Measurements from ENCODE around the gene ZNF318.
"Not testable (repeated sequence)": the region's sequence is repeated elsewhere in the genome, so short reads cannot be mapped to it uniquely, and the experiment has no call there.

Gene ZNF318, protein sequence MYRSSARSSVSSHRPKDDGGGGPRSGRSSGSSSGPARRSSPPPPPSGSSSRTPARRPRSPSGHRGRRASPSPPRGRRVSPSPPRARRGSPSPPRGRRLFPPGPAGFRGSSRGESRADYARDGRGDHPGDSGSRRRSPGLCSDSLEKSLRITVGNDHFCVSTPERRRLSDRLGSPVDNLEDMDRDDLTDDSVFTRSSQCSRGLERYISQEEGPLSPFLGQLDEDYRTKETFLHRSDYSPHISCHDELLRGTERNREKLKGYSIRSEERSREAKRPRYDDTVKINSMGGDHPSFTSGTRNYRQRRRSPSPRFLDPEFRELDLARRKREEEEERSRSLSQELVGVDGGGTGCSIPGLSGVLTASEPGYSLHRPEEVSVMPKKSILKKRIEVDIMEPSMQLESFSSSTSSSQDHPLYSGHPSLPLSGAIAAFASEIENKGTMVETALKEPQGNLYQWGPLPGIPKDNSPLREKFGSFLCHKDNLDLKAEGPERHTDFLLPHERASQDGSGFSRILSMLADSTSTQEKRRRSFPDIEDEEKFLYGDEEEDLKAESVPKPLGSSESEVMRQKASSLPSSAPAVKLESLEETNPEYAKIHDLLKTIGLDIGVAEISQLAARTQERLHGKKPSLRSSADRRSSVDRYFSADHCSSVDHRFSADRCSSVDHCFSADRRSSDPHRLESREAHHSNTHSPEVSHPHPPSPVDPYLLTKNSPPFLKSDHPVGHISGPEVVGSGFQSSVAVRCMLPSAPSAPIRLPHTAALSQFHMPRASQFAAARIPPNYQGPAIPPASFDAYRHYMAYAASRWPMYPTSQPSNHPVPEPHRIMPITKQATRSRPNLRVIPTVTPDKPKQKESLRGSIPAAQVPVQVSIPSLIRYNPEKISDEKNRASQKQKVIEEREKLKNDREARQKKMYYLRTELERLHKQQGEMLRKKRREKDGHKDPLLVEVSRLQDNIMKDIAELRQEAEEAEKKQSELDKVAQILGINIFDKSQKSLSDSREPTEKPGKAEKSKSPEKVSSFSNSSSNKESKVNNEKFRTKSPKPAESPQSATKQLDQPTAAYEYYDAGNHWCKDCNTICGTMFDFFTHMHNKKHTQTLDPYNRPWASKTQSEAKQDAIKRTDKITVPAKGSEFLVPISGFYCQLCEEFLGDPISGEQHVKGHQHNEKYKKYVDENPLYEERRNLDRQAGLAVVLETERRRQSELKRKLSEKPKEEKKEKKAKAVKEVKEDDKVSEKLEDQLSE (N-terminal part only)

DNA sequence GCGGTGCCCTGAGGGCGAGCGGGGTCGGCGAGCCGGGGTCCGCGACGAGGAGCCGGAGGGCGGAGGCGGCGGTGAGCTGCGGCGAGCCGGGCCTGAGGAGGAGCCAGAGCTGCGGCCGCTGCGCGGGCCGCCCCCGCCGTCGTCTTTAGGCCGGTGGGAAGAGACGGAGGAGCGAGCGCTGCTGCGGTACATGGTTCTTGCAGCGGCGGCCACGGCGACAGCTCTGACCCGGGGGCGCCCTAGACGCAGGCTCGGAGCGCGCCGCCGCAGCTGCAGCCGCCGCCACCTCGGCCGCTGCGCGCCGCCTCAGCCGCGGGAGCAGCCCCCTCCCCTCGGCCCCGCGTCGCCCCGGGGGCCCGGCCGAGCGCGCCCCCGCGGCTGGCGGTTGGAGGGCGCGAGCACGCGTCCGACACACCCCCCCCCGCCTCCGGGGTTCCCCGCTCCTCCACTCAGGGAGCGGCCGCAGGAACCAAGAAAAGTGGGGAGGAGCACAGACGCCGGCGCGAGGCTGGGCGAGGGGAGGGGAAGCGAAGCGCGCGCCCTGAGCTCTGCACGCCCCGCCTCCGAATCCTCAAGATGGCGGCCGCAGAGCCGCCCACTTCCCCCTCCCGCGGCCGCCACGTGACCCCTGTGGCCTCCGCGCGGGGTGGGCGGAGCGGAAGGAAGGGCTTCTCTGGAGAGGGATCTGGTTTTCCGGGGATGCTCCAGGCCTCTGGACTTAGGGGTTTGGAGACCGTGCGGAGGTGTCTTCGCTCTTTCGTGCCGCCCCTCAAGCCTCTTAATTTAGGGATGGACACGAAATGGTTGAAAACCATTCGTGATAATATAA is at the start of gene ZNF318:
Gene ZNF318, minus strand, starts transcription at position 474 of the 829 bp plus-strand sequence. Its CDS starts 282 bp downstream, at position 192.
- peak; percentile 99 for DNase-seq

DNA sequence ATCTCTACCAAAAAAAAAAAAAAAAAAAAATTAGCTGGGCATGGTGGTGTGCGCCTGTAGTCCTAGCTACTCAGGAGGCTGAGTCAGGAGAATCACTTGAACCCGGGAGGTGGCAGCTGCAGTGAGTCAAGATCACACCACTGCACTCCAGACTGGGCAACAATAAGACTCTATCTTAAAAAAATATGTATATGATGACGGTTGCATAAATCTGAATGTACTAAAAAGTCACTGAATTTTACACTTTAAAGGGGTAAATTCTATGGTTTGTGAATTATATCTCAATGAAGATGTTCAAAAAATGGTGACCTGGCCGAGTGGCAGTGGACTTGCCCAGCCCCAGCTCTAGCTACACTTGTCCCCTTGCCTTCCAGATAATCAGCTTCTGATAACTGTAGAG is 47.5 kb upstream of the ZNF318 start:
- DNase-seq, result no peak

DNA sequence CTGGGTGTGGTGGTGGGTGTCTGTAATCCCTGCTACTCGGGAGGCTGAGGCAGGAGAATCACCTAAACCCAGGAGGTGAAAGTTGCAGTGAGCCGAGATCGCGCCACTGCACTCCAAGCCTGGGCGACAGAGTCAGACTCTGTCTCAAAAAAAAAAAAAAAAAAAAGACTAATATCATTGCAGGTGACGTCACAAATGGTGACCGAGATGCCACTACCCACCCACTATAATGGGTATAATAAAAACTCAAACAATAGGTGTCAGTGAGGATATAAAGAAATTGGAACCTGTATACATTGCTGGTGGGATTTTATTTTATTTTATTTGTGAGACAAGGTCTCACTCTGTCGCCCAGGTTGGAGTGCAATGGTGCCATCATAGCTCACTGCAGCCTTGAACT is 45.8 kb upstream of the ZNF318 start:
- DNase-seq, result not testable (repeated sequence)

DNA sequence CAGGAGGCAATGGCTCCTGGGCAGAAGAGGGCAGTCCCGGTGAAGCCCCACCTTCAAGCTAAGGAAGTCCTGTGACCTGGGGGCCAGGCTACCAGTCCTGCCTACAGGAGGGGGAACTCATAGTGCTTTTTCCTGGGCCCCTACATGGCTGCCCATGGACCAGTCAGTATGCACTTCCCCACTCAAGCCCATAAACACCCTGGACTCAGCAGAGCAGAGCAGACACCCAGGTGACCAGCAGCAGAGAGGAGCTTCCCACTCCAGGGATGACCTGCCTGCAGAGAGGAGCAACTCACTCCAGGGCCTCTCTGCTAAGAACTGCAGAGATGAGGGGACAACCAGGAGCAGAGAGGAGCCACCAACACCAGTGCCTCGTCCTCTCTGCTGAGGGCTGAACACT is 43.6 kb upstream of the ZNF318 start:
- no peak for DNase-seq

DNA sequence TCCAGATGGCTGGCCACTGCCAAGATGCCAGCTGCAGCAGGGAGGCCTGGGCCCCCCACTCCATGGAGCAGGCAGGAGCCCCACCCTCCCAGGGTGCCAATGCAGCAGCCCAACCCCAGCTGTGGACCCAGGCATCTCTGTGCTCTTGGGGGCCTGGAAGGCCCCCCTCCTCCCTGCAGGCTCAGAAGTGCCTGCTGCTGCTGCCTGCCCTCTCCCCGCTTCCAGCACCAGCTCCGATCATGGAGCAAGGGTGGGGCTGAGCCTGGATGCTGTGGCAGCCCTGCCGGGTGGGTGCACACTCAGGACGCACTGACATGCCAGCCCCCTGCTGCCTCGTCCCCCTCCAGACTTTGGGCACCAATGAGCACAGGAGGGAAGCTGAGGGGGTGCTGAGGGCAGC is 43.1 kb upstream of the ZNF318 start:
- DNase-seq, result no peak

DNA sequence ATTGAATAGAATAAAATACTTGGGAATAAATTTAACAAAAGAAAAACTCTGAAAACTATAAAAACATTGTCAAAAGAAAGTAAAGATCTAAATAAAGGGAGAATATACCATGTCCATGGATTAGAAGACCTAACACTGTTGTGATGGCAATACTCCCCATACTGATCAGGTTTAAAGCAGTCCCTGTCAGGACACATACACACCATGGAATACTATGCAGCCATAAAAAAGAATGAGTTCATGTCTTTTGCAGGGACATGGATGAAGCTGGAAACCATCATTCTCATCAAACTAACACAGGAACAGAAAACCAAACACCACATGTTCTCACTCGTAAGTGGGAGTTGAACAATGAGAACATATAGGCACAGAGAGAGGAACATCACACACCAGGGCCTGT is 41.3 kb upstream of the ZNF318 start:
- not testable (repeated sequence) for DNase-seq

DNA sequence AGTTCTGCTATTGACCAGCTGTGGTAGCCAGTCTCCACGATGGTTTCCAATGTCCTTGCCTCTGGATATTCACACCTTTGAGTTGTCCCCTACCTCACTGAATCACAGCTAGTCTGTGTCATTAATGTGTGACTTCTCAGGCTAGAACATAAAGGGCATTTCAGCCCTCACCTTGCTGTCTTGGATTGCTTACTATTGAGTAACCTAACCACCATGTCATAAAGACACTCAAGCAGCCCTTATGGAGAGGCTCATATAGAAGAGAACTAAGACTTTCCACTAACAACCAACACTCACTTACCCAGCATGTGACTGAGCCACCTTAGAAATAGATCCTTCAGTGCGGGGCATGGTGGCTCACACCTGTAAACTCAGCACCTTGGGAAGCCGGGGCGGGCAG is 38.8 kb upstream of the ZNF318 start:
- DNase-seq, result no peak

DNA sequence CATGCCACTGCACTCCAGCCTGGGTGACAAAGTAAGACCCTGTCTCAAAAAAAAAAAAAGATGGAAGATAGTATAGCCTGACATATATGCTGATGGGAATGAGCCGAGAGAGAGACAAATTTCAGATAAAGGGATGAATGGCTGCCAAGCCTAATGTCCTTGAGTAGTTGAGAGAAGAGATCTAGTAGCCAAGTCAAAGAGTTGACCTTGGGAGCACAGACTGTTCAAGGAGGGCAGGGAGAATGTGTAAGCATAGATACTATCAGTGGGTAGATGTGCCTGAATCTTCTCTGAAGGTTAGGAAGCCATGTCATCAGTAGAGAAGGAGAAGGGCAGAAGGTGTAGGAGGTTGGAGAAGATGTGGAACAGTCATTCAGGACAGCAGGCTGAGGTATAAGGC is 37.8 kb upstream of the ZNF318 start:
- DNase-seq, result no peak

DNA sequence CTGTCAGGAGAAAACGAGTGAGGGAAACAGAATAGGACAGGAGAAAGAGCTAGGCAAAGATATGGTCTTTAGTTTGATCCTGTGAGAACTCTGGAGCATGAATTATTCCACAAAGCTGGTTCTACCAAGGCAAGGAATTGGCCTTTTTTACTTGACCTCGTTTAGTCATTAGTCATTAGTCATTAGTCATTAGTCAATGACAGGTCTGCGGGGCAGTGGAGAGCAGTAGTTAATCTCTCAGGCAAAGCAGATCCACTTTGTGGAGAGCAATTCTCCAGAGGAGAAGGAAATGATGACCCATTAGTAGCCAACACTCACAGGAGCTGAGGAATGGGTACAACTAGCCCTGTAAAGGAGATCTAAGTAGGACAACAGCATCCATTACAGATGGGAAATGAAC is 35.9 kb upstream of the ZNF318 start:
- DNase-seq, result no peak

DNA sequence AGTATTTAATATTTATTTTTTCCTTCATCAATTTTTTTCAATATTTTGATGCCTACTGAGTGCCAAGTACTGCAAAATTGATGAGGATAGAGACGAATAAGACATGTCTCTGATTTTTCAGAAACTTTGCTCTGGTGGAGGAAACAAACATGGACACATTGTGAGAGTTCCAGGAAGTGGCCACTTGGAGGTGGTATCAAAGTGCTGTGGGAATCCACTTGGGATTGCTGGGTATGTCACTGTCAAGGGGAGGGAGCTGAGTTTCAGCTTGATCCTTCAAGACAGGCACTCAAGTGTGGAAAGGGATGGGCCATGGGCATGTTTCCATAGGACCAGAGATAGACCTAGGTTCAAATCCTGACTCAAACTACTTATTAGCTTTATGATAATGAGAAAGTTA is 33.4 kb upstream of the ZNF318 start:
- no peak for DNase-seq

DNA sequence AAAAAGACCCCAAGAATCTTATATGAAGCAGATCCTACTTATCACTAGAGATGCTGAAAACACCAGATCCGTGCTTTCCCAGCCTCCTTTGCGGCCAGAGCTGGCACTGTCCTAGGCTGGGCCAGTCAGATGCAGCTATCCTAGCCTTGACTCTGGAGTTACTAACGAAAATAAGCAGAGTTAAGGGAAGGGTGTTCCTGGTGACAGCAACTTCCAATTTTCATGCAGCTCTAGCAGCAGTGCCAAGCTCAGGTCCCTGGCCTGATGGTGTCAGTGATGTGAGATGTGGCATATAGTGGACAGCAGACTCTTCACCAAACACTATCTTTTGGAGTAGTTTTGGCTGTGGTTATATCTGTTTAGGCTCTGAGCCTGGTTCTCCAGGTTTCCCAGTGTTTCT is 32.3 kb upstream of the ZNF318 start:
- DNase-seq, result no peak

DNA sequence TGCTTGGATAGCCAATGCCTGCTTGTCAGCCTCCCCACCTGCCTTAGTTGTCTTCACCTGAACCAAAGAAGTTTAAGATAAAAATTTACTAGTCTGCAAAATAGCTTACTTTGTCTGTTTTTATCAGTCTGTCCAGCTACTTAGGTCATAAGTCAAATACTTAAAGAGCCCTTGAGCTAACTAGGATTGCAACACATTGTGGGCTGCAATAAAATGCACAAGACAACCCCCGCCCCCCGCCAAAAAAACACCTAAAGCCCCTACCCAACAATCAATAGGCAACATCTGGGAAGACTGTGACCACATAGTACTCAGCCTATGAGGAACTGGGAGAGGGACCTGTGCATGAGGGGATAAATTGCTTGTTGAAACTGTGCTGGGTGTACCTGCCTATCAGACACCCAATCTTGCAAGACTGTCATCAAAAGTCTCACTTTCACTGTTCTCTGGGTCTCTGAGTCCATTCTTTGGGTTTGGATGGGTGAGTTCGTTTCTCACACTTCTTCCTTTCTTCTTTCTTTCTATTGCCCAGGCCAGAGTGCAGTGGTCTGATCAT is 30.6 kb upstream of the ZNF318 start:
- DNase-seq, result no peak

DNA sequence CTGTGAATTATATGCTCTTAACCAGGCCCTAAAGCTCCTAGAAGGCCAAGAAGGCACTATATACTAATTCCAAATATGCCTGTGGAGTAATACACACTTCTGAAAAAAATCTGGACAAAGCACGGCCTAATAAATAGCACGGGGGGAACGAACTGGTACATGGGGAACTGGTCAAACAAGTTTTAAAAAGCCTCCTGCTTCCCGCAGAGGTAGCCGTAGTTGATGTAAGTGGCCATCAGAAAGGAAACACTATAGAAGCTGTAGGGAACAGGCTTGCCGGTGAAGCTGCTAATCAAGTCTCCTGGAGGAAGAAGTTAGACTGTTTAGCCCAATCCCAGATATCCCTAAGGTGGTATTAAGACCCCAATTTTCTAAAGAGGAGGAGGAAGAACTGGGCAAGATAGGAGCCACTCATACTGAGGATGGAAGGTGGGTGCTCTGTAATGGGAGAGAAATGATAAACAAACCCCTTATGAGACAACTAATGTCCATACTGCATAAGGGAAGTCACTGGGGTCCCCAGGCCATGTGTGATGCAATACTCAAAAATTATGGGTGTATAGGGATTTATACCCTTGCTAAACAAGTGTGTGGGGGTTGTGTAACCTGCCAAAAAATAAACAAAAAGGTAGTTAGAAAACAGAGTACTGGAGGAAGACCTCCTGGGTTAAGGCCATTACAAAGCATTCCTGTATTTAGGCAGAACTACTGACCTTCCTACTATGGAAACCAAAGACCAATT is 27.1 kb upstream of the ZNF318 start:
- no peak for DNase-seq

DNA sequence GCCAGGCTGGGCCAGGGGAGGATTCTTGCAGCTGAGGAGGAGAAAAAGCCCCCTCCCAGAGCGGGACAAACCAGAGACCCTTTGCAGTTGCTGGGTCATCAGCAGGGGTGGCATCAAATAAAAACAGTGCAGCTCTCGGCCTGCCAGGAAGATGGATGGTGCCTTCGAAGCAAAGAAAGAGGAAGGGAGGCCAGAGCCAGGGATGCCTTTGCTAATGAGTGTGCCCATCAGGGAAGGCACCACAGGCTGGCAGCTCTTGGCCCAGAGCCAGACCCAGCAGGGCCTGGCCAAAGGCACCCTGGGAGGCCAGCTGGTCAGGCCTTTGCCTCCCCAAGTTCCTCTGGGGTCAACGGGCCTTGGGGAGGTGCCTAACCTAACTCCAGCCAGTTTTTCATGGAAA is 26.3 kb upstream of the ZNF318 start:
- no peak for DNase-seq

DNA sequence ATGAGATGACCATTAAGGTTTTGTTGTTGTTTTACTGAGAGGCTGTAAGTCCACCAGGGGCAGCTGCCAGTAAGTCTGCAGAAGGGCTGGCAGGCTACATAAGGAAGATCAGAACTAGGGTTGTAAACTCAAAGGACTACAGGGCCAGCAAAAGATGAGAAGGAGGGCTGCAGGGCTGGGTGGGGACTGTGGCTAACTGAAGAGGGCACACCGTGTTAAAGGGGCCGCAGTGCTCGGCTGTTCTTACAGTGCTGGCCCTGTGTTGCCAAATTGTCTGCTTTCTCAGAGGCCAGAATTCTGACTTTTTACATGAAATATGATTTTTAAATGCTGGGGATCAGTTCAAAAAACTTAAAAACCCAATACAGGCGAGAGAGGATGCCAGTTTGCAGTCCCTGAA is 25.5 kb upstream of the ZNF318 start:
- DNase-seq, result no peak

DNA sequence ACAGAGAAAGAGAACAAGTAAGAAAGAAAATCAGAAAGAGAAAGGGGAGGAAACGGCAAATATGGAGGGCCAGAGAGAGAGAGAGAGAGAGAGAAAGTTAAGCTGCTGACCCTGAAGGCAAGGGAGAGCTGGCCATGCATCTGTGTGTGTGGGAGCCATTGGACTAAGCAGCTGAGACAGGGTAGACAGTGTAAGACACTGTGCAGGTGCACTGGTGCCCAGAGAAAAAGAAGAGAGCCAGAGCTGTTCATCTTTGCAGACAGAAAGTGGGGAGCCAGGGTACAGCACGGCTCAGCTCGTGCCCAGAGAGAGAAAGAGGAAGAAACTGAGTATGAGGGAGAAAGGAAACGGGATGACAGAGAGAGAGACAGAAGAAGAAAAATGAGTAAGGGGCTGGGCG is 24.2 kb upstream of the ZNF318 start:
- no peak for DNase-seq

DNA sequence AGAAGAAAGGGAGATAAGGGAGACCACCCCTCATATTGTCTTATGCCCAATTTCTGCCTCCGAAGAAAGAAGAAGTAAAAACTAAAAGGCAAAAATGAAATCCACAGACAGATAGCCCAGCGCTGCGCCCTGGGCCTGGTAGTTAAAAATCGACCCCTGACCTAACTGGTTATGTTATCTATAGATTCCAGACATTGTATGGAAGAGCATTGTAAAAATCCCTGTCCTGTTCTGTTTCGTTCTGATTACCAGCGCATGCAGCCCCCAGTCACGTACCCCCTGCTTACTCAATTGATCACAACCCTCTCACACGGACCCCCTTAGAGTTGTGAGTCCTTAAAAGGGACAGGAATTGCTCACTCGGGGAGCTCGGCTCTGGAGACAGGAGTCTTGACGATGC is 23.7 kb upstream of the ZNF318 start:
- DNase-seq, result not testable (repeated sequence)

DNA sequence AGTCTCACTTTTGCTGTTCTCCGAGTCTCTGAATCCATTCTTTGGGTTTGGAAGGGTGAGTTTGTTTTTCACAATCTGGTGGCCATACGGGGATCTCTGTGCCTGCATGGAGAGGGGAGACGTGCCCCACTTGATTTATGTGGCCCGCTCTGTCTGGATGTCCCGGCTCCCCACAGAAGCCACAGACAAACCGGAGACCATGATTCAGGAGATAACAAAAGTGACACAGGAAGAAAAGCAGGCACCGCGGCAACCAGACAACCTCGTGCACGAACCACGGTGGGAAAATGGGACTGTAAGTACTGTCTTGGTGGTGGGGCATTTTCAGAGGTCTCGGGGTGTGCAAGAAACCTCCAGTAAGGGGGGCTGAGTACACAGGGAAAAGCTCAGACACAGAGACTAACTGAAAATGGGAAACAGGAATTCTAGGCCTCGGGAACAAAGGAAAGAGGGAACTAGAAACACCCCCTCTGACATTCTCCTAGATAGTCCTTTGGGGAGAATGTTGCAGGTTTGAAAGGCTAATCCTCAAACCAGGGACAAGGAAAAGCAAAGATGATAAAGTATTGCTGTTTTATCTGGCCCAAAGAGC is 22.1 kb upstream of the ZNF318 start:
- DNase-seq, result peak; percentile 42

DNA sequence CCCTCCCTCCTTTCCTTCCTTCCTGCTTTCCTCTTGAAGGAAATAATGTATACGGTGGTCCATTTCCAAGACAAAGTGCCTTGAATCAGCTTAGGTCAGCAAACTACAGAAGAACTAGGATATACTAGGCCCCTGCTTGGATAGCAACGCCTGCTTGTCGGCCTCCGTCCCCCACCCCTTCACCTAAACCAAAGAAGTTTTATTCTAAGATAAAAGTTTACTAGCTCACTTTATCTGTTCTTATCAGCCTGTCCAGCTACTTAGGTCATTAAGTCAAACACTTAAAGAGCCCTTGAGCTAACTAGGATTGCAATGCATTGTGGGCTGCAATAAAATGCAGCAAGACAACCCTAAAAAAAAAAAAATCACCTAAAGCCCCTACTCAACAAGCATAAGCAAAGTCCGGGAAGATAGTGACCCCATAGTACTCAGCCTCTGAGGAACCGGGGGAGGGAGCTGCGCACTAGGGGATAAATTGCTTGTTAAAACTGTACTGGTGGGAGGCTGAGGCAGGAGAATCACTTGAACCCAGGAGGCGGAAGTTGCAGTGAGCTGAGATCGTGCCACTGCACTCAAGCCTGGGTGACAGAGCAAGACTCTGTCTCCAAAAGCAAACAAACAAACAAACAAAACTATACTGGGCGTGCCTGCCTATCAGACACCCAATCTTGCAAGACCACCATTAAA is 21.4 kb upstream of the ZNF318 start:
- DNase-seq, result not testable (repeated sequence)

DNA sequence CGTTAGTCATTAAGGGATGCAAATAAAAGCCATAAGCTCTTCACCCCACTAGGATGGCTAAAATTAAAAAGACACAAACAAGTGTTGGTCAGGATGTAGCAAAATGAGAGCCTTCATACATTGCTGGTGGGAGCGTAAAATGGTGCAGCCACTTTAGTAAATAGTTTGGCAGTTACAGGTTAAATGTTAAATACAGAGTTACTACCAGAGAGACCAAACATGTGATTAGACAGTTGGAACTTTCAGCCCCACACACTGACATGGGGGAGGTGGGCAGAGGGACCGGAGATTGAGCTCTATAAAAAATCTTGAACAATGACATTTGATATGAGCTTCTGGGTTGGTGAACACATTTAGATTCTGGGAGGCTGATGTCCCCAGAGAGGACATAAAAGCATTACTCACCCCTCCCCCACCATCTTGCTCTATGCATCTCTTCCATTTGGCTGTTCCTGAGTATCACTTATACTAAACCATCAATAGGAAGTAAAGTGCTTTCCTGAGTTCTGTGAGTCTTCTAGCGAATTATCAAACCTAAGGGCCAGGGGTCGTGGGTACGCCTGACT is 20.4 kb upstream of the ZNF318 start:
- DNase-seq, result no peak
